Suprapubic skin (tissue), 4 donors: ENCODE measurements around the gene SERPINB6.

Experiments used
- EP300 ChIP-seq: sonication (generic); formaldehyde crosslinking; IDR thresholded peaks from one replicate; pipeline ENCODE4 v1.6.1; 2017; ENCODE audit warnings: antibody characterized with exemption
- POLR2A ChIP-seq, 2 donors: fragments of 450-650 bp; IDR thresholded peaks; one replicate each; pipeline ENCODE4 v1.6.1; 2017; ENCODE audit warnings: antibody characterized with exemption in 2 of 2, mild to moderate bottlenecking in 2 of 2, moderate library complexity in 2 of 2
- POLR2AphosphoS5 ChIP-seq, 3 donors: sonication (generic); formaldehyde crosslinking; IDR thresholded peaks; one replicate each; pipeline ENCODE4 v1.6.1; 2017; ENCODE audit warnings: antibody characterized with exemption in 3 of 3
- TF ChIP-seq, protein P1 (sequence below), 2 donors: fragments of 200-600 bp in 1 of 2; fragments of 450-650 bp in 1 of 2; sonication (generic) in 1 of 2; IDR thresholded peaks; one replicate each; pipeline ENCODE4 v1.5.1; 2016 to 2019; ENCODE audit warnings: antibody characterized with exemption in 2 of 2, mild to moderate bottlenecking in 1 of 2, moderate library complexity in 1 of 2

DNA sequence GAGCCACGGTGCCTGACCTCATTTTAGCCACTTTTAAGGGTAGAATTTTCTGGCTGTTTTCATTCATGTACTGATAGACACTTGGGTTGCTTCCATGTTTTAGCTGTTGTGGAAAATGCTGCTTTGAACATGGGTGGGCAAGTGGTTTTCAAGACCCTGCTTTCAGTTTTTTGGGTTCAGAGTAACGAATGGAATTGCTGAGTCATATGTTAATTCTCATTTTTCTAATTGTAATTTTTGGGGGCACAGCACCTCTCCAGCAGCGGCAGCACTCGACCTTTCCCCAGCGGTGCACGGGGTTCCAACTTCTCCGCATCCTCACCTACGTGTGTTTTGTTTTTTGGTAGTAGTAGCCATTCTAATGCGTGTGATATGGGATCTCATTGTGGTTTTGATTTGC, 33.7 kb upstream of the SERPINB6 start:
- TF ChIP-seq, protein P1, sequence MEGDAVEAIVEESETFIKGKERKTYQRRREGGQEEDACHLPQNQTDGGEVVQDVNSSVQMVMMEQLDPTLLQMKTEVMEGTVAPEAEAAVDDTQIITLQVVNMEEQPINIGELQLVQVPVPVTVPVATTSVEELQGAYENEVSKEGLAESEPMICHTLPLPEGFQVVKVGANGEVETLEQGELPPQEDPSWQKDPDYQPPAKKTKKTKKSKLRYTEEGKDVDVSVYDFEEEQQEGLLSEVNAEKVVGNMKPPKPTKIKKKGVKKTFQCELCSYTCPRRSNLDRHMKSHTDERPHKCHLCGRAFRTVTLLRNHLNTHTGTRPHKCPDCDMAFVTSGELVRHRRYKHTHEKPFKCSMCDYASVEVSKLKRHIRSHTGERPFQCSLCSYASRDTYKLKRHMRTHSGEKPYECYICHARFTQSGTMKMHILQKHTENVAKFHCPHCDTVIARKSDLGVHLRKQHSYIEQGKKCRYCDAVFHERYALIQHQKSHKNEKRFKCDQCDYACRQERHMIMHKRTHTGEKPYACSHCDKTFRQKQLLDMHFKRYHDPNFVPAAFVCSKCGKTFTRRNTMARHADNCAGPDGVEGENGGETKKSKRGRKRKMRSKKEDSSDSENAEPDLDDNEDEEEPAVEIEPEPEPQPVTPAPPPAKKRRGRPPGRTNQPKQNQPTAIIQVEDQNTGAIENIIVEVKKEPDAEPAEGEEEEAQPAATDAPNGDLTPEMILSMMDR (IDR thresholded peaks at IDR 0.05) = no peak
- TF ChIP-seq POLR2A (IDR thresholded peaks at IDR 0.05) (no peak), POLR2AphosphoS5 (IDR thresholded peaks at IDR 0.05) (no peak), EP300 (no peak)
